H9 (cell line): ENCODE results near the gene RGL4. TPM values are rescaled to one million over a fixed set of nuclear protein-coding genes. Genes with fewer than 3 reads are reported as not detected.
"Not testable (repeated sequence)": the region's sequence is repeated elsewhere in the genome, so short reads cannot be mapped to it uniquely, and the experiment has no call there.

ENCODE experiments used
- DNase-seq: peaks from one replicate; pipeline ENCODE4 v3.0.0-alpha.2; 2017
- H2AFZ ChIP-seq: one replicate; pipeline ENCODE4 v1.6.1; 2013; ENCODE audit warnings: mild to moderate bottlenecking, low read length, control low read depth, moderate library complexity
- H2AK5ac ChIP-seq: 2 replicates; pipeline ENCODE4 v1.6.1; 2013; ENCODE audit warnings: low read length, control low read depth, mixed read lengths; ENCODE audit not compliant: insufficient read length
- H2BK120ac ChIP-seq: one replicate; pipeline ENCODE4 v1.6.1; 2013; ENCODE audit warnings: low read depth, mild to moderate bottlenecking, low read length, control low read depth, inconsistent platforms; ENCODE audit not compliant: poor library complexity, severe bottlenecking
- H2BK12ac ChIP-seq: 2 replicates; pipeline ENCODE4 v1.6.1; 2013; ENCODE audit warnings: low read length, control low read depth, mixed read lengths, low read depth; ENCODE audit not compliant: insufficient read length
- H2BK15ac ChIP-seq: 2 replicates; pipeline ENCODE4 v1.6.1; 2013; ENCODE audit warnings: low read depth, low read length, control low read depth
- H2BK20ac ChIP-seq: one replicate; pipeline ENCODE4 v1.6.1; 2013; ENCODE audit warnings: low read depth, mild to moderate bottlenecking, low read length, control low read depth, inconsistent platforms; ENCODE audit not compliant: poor library complexity, severe bottlenecking
- H2BK5ac ChIP-seq: 2 replicates; pipeline ENCODE4 v1.6.1; 2013; ENCODE audit warnings: low read length, control low read depth, mixed read lengths; ENCODE audit not compliant: insufficient read length
- H3K14ac ChIP-seq: 2 replicates; pipeline ENCODE4 v1.6.1; 2013; ENCODE audit warnings: low read length, control low read depth; ENCODE audit not compliant: insufficient read depth
- H3K18ac ChIP-seq: 2 replicates; pipeline ENCODE4 v1.6.1; 2013; ENCODE audit warnings: low read depth, mild to moderate bottlenecking, mixed read lengths, low read length, control low read depth; ENCODE audit not compliant: insufficient read length
- H3K23ac ChIP-seq: 2 replicates; pipeline ENCODE4 v1.6.1; 2013; ENCODE audit warnings: low read length, control low read depth, mixed read lengths, low read depth; ENCODE audit not compliant: insufficient read length
- H3K23me2 ChIP-seq: 2 replicates; pipeline ENCODE4 v1.6.1; 2013; ENCODE audit warnings: low read depth, mild to moderate bottlenecking, mixed read lengths, low read length, control low read depth; ENCODE audit not compliant: insufficient read length, poor library complexity, severe bottlenecking
- H3K27ac ChIP-seq: 2 replicates; pipeline ENCODE4 v1.5.1; 2013; ENCODE audit warnings: low read length, control low read depth, mixed read lengths, low read depth; ENCODE audit not compliant: insufficient read length
- H3K27me3 ChIP-seq: 2 replicates; pipeline ENCODE4 v1.6.1; 2013; ENCODE audit warnings: low read length, control low read depth, inconsistent platforms; ENCODE audit not compliant: insufficient read depth
- H3K4ac ChIP-seq: 2 replicates; pipeline ENCODE4 v1.6.1; 2013; ENCODE audit warnings: low read depth, mild to moderate bottlenecking, control low read depth, inconsistent platforms, low read length, moderate library complexity
- H3K4me1 ChIP-seq: 2 replicates; pipeline ENCODE4 v1.6.1; 2013; ENCODE audit warnings: low read length, control low read depth, inconsistent platforms; ENCODE audit not compliant: insufficient read depth
- H3K4me2 ChIP-seq: 2 replicates; pipeline ENCODE4 v1.6.1; 2013; ENCODE audit warnings: low read length, control low read depth, mixed read lengths; ENCODE audit not compliant: insufficient read length, insufficient read depth
- H3K56ac ChIP-seq: 2 replicates; pipeline ENCODE4 v1.6.1; 2013; ENCODE audit warnings: low read depth, mild to moderate bottlenecking, mixed read lengths, low read length, control low read depth; ENCODE audit not compliant: insufficient read length
- H3K79me1 ChIP-seq: 2 replicates; pipeline ENCODE4 v1.6.1; 2013; ENCODE audit warnings: low read depth, mild to moderate bottlenecking, moderate library complexity, low read length, control low read depth, inconsistent platforms; ENCODE audit not compliant: insufficient read depth, poor library complexity, severe bottlenecking
- H3K79me2 ChIP-seq: 2 replicates; pipeline ENCODE4 v1.6.1; 2013; ENCODE audit warnings: low read length, control low read depth, inconsistent platforms; ENCODE audit not compliant: insufficient read depth
- H3K9ac ChIP-seq: 2 replicates; pipeline ENCODE4 v1.6.1; 2013; ENCODE audit warnings: low read length, control low read depth, mixed read lengths; ENCODE audit not compliant: insufficient read length; ENCODE audit errors: extremely low read depth
- H3K9me3 ChIP-seq: one replicate; pipeline ENCODE4 v1.6.1; 2013; ENCODE audit warnings: low read depth, low read length, inconsistent platforms; ENCODE audit not compliant: control insufficient read depth
- H3T11ph ChIP-seq: one replicate; pipeline ENCODE4 v1.6.1; 2013; ENCODE audit warnings: mild to moderate bottlenecking, low read length, control low read depth, inconsistent platforms
- H4K20me1 ChIP-seq: one replicate; pipeline ENCODE4 v1.6.1; 2013; ENCODE audit not compliant: control insufficient read depth, insufficient read length, insufficient read depth
- H4K5ac ChIP-seq: 2 replicates; pipeline ENCODE4 v1.6.1; 2013; ENCODE audit warnings: low read depth, mild to moderate bottlenecking, mixed read lengths, low read length, control low read depth; ENCODE audit not compliant: insufficient read length
- H4K8ac ChIP-seq: replicated peaks from 2 replicates; pipeline ENCODE4 v1.6.1; 2013; ENCODE audit warnings: low read length, control low read depth, mixed read lengths, low read depth; ENCODE audit not compliant: insufficient read length
- H4K91ac ChIP-seq: 2 replicates; pipeline ENCODE4 v1.6.1; 2013; ENCODE audit warnings: low read depth, mild to moderate bottlenecking, moderate library complexity, mixed read lengths, low read length, control low read depth; ENCODE audit not compliant: insufficient read length
- H3K27ac Mint-ChIP-seq, 3 experiments: 2 replicates in 2 of 3; 3 replicates in 1 of 3; pipeline ENCODE4 v1.8.0; 2020 to 2021; ENCODE audit warnings: mixed read lengths in 3 of 3, mild to moderate bottlenecking in 1 of 3, moderate library complexity in 1 of 3
- H3K27me3 Mint-ChIP-seq: 2 replicates; pipeline ENCODE4 v1.8.0; 2021; ENCODE audit warnings: low read depth, mild to moderate bottlenecking, moderate library complexity, mixed read lengths
- H3K36me3 Mint-ChIP-seq, 3 experiments: 2 replicates in 2 of 3; 3 replicates in 1 of 3; pipeline ENCODE4 v1.8.0; 2020 to 2021; ENCODE audit warnings: low read depth in 3 of 3, mixed read lengths in 3 of 3; ENCODE audit not compliant: insufficient read depth in 1 of 3
- H3K4me1 Mint-ChIP-seq, 2 experiments: 2 replicates each; pipeline ENCODE4 v1.8.0; 2020; ENCODE audit warnings: mixed read lengths in 2 of 2
- H3K4me3 Mint-ChIP-seq, 2 experiments: 2 replicates in 1 of 2; 3 replicates in 1 of 2; pipeline ENCODE4 v1.8.0; 2020 to 2021; ENCODE audit warnings: mild to moderate bottlenecking in 2 of 2, mixed read lengths in 2 of 2, moderate library complexity in 1 of 2
- H3K9me3 Mint-ChIP-seq, 2 experiments: 2 replicates in 1 of 2; 3 replicates in 1 of 2; pipeline ENCODE4 v1.8.0; 2020; ENCODE audit warnings: mild to moderate bottlenecking in 2 of 2, mixed read lengths in 2 of 2, moderate library complexity in 1 of 2
- CTCF ChIP-seq: fragments of 200-600 bp; sonication (generic); conservative IDR thresholded peaks from 3 replicates; pipeline ENCODE4 v1.8.0; 2021; ENCODE audit warnings: antibody characterized with exemption, mild to moderate bottlenecking
- WGBS: extraction: QIAGEN DNeasy Blood & Tissue Kit; methylation state at CpG from one replicate; pipeline ENCODE4 v1.1.7; 2013; ENCODE audit warnings: missing lambda C conversion rate, low lambda C conversion rate, mixed read lengths; ENCODE audit not compliant: insufficient read length; ENCODE audit errors: extremely low coverage; 5-methylcytosine and 5-hydroxymethylcytosine counted together
- total RNA-seq: library from RNA; stranded (reverse); gene quantifications from 2 replicates; pipeline ENCODE4 v1.2.1, GENCODE V29; 2021

Gene RGL4
- total RNA-seq, 1 experiment from 2014 or later = not detected

DNA sequence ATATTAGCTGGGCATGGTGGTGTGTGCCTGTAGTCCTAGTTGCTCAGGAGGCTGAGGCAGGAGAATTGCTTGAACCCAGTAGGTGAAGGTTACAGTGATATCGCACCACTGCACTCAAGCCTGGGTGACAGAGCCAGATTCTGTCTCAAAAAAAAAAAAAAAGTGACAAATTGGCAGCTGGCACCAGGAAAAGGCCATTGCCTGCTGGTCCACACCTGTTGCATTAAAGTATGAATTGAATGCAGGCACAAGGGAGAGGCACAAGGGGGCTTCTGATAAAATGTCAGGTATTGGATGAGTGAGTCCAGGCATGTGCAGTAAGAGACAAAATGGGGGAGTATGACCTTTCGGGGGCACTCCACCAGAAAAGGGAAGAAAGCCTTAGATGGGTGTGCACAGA lies 31.9 kb downstream of the RGL4 start:
- no peak overlapping the region for H2AK5ac ChIP-seq
- Mint-ChIP-seq H3K4me3 (no peak overlapping the region), H3K4me1 (no peaks in the 10 kb centered on the region), H3K27me3 (peaks cover 11% of the 10 kb centered on the region), H3K27ac (no peak overlapping the region), H3K9me3 (no peaks in the 10 kb centered on the region), H3K36me3 (no peaks in the 10 kb centered on the region)
- no peak overlapping the region for H3T11ph ChIP-seq
- no peak overlapping the region for H2BK120ac ChIP-seq
- no peak overlapping the region for H2BK12ac ChIP-seq
- no peak overlapping the region for H2BK15ac ChIP-seq
- no peaks in the 10 kb centered on the region for H3K9me3 ChIP-seq
- no peak overlapping the region for H4K91ac ChIP-seq
- H2BK20ac ChIP-seq = no peak overlapping the region
- no peaks in the 10 kb centered on the region for H3K27me3 ChIP-seq
- no peak for TF ChIP-seq CTCF
- no peak overlapping the region for H4K5ac ChIP-seq
- no peaks in the 10 kb centered on the region for H3K4me1 ChIP-seq
- no peak overlapping the region for H3K9ac ChIP-seq
- H3K79me2 ChIP-seq = no peaks in the 10 kb centered on the region
- H3K23me2 ChIP-seq = no peaks in the 10 kb centered on the region
- no peak overlapping the region for H3K56ac ChIP-seq
- H3K14ac ChIP-seq = no peak overlapping the region
- no peaks in the 10 kb centered on the region for H3K79me1 ChIP-seq
- no peak overlapping the region for H3K4ac ChIP-seq
- no peak overlapping the region for H4K8ac ChIP-seq
- no CpG with 5 or more reads among the region's 2 CpGs for WGBS
- no peak overlapping the region for H2BK5ac ChIP-seq
- no peak for DNase-seq
- H3K4me2 ChIP-seq = no peak overlapping the region
- no peaks in the 10 kb centered on the region for H4K20me1 ChIP-seq
- H3K18ac ChIP-seq = no peak overlapping the region
- H3K27ac ChIP-seq = no peak overlapping the region
- H2AFZ ChIP-seq = no peak overlapping the region
- H3K23ac ChIP-seq = no peak overlapping the region

GRCh38 chr22:23728108-23728507 lies 37.3 kb downstream of the RGL4 start:
- H3K27me3 ChIP-seq, H3K14ac ChIP-seq, H4K8ac ChIP-seq, H3K18ac ChIP-seq, H3K79me2 ChIP-seq, H3K9me3 Mint-ChIP-seq, H2AK5ac ChIP-seq, H3K4me1 Mint-ChIP-seq, H2BK5ac ChIP-seq, H2BK20ac ChIP-seq, H3K23ac ChIP-seq, H3K36me3 Mint-ChIP-seq, H3K4me1 ChIP-seq, H3K9ac ChIP-seq, H4K91ac ChIP-seq, H4K5ac ChIP-seq, H2BK12ac ChIP-seq, H2AFZ ChIP-seq, H3K79me1 ChIP-seq, H3K4me3 Mint-ChIP-seq, H3K4ac ChIP-seq, H3K9me3 ChIP-seq, H3K56ac ChIP-seq, H2BK120ac ChIP-seq, H2BK15ac ChIP-seq, DNase-seq, H3K23me2 ChIP-seq, H3K27ac ChIP-seq, H3K4me2 ChIP-seq, H3T11ph ChIP-seq, H4K20me1 ChIP-seq: not testable (repeated sequence)
- H3K27me3 Mint-ChIP-seq = peaks cover 16% of the 10 kb centered on the region
- peak overlapping the region in 1 of 3 experiments; percentile 74; a peak in 1 of 7 replicates for H3K27ac Mint-ChIP-seq
- no CpG with 5 or more reads among the region's 4 CpGs for WGBS
